Sigmoid colon (tissue), 7 donors: ENCODE data around the gene OLFM3. TPM values are rescaled to one million over a fixed set of nuclear protein-coding genes. Genes with fewer than 3 reads are reported as not detected.

Source experiments
- DNase-seq: peaks from one replicate; pipeline ENCODE4 v3.0.0-alpha.2; 2019
- H3K27ac ChIP-seq, 4 donors: fragments of 200-600 bp; sonication (generic); one replicate each; pipeline ENCODE4 v1.5.1; 2016 to 2019; ENCODE audit warnings: mild to moderate bottlenecking in 1 of 4
- H3K27me3 ChIP-seq, 3 donors: fragments of 200-600 bp; sonication (generic); one replicate each; pipeline ENCODE4 v1.5.1; 2019; ENCODE audit warnings: mild to moderate bottlenecking in 1 of 3
- H3K36me3 ChIP-seq, 4 donors: fragments of 200-600 bp; sonication (generic); one replicate each; pipeline ENCODE4 v1.5.1; 2016 to 2019
- H3K4me1 ChIP-seq, 4 donors: fragments of 200-600 bp; sonication (generic); one replicate each; pipeline ENCODE4 v1.5.1; 2017 to 2019
- H3K4me3 ChIP-seq, 4 donors: fragments of 200-600 bp; sonication (generic); one replicate each; pipeline ENCODE4 v1.5.1; 2017 to 2019; ENCODE audit warnings: mild to moderate bottlenecking in 2 of 4, moderate library complexity in 1 of 4
- H3K9me3 ChIP-seq, 4 donors: fragments of 200-600 bp in 3 of 4; sonication (generic) in 3 of 4; one replicate each; pipeline versions ENCODE4 v1.5.1 to v1.6.1; 2013 to 2019
- EP300 ChIP-seq, 4 donors: sonication (generic); formaldehyde crosslinking; IDR thresholded peaks; one replicate each; pipeline ENCODE4 v1.6.1; 2017; ENCODE audit warnings: antibody characterized with exemption in 4 of 4
- POLR2A ChIP-seq, 2 donors: fragments of 450-650 bp; IDR thresholded peaks; one replicate each; pipeline ENCODE4 v1.6.1; 2016; ENCODE audit warnings: antibody characterized with exemption in 2 of 2, mild to moderate bottlenecking in 2 of 2, moderate library complexity in 2 of 2
- POLR2AphosphoS5 ChIP-seq, 4 donors: sonication (generic); formaldehyde crosslinking; IDR thresholded peaks; one replicate each; pipeline ENCODE4 v1.6.1; 2017; ENCODE audit warnings: antibody characterized with exemption in 4 of 4
- WGBS, 2 donors: extraction: QIAGEN DNeasy Blood & Tissue Kit; methylation state at CpG; one replicate each; pipeline ENCODE4 v1.1.7; 2013; 5-methylcytosine and 5-hydroxymethylcytosine counted together
- intact Hi-C: fragments of 100-400 bp; cut with DNase I; formaldehyde crosslinking; loops from one replicate; pipeline ENCODE4 v1.15.1; 2023
- polyA plus RNA-seq, 3 donors: library from polyadenylated mRNA; stranded (reverse); fragments of 200-250 nt; gene quantifications; one replicate each; pipeline ENCODE4 v1.2.3, GENCODE V29; 2013
- total RNA-seq, 4 donors: library from RNA; depleted of rRNA; stranded (reverse); fragments of >200 nt; gene quantifications; one replicate each; pipeline ENCODE4 v1.1.0, GENCODE V29; 2016
- TF ChIP-seq, protein P1 (sequence below), 4 experiments: fragments of 450-650 bp in 3 of 4; fragments of 200-600 bp in 1 of 4; IDR thresholded peaks; one replicate each; pipeline ENCODE4 v1.5.1; 2016 to 2019; ENCODE audit warnings: antibody characterized with exemption in 4 of 4, mild to moderate bottlenecking in 3 of 4, moderate library complexity in 2 of 4
- donor health status: healthy with polysubstance abuse.
- donor health status: Bipolar disorder and iron deficiency.
- donor health status: healthy.

Gene OLFM3
- total and polyA plus RNA-seq, 7 donors = 0.44 to 2.1 (median 1.1) TPM; not detected in 2

DNA sequence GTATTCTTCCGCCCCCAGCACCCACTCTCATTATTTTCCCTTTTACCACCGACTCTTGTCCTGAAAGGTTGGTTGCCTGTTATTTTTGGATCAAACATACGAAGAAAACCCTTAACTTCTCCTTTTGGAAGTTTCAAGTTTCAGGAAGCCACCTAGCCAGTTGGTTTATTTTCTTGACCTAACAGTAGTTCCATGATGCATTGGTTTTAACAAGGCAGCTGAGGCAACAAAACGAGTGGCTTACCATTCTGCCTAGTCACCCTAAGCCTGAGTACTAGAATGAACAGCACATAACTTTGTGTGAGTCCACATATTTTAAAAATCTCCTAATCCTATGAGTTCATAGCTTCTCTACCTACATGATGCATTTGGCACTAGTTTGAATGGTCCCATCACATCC, 28.9 kb downstream of the OLFM3 start:
- 60 to 66% methylated on average over 4 of the region's 4 CpGs for WGBS, 2 donors
- intact Hi-C loops = no loop called here
- no peak overlapping the region for H3K27ac ChIP-seq
- TF ChIP-seq, protein P1, sequence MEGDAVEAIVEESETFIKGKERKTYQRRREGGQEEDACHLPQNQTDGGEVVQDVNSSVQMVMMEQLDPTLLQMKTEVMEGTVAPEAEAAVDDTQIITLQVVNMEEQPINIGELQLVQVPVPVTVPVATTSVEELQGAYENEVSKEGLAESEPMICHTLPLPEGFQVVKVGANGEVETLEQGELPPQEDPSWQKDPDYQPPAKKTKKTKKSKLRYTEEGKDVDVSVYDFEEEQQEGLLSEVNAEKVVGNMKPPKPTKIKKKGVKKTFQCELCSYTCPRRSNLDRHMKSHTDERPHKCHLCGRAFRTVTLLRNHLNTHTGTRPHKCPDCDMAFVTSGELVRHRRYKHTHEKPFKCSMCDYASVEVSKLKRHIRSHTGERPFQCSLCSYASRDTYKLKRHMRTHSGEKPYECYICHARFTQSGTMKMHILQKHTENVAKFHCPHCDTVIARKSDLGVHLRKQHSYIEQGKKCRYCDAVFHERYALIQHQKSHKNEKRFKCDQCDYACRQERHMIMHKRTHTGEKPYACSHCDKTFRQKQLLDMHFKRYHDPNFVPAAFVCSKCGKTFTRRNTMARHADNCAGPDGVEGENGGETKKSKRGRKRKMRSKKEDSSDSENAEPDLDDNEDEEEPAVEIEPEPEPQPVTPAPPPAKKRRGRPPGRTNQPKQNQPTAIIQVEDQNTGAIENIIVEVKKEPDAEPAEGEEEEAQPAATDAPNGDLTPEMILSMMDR (IDR thresholded peaks at IDR 0.05) = no peak
- TF ChIP-seq POLR2AphosphoS5 (IDR thresholded peaks at IDR 0.05) = no peak
- no peak for TF ChIP-seq EP300 (IDR thresholded peaks at IDR 0.05)
- TF ChIP-seq POLR2A (IDR thresholded peaks at IDR 0.05) = no peak
- no peaks in the 10 kb centered on the region for H3K36me3 ChIP-seq
- no peak overlapping the region for H3K4me3 ChIP-seq
- H3K9me3 ChIP-seq = no peaks in the 10 kb centered on the region
- H3K4me1 ChIP-seq = no peaks in the 10 kb centered on the region
- no peaks in the 10 kb centered on the region for H3K27me3 ChIP-seq
- no peak for DNase-seq

DNA sequence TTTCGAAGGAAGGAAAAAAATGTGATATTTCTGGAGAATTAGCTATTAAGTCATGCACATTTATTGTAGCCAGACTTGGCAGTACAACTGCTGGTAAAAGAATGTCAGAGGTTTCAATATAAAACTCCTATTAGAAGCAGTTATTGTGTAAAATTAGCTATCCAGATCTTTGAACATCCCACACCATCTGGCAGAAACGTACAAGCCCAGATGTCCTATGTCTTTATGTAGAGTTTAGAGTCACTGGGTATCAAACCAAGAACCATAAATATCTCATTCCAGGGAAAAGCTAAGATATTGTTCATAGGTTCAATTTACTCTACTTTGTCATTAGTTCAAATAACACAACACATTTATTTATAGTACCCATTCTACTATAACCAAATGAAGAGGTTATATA, 31.4 kb downstream of the OLFM3 start:
- H3K27me3 ChIP-seq = no peaks in the 10 kb centered on the region
- no peaks in the 10 kb centered on the region for H3K4me1 ChIP-seq
- no peak for TF ChIP-seq POLR2AphosphoS5 (IDR thresholded peaks at IDR 0.05)
- no peak for TF ChIP-seq POLR2A (IDR thresholded peaks at IDR 0.05)
- no peak for TF ChIP-seq EP300 (IDR thresholded peaks at IDR 0.05)
- TF ChIP-seq, protein P1 (IDR thresholded peaks at IDR 0.05) = no peak
- no peak overlapping the region for H3K4me3 ChIP-seq
- no peaks in the 10 kb centered on the region for H3K9me3 ChIP-seq
- intact Hi-C loops = no loop called here
- WGBS, 2 donors = 61 to 68% methylated on average over 2 of the region's 2 CpGs
- no peaks in the 10 kb centered on the region for H3K36me3 ChIP-seq
- H3K27ac ChIP-seq = no peak overlapping the region
- no peak for DNase-seq

- intact Hi-C loops = no loop called here
- 0% methylated on average over 1 of the region's 1 CpG for WGBS, 2 donors
- Histone ChIP-seq H3K4me1 (no peaks in the 10 kb centered on the region), H3K27me3 (no peaks in the 10 kb centered on the region), H3K36me3 (no peaks in the 10 kb centered on the region), H3K4me3 (no peak overlapping the region), H3K9me3 (no peaks in the 10 kb centered on the region), H3K27ac (no peak overlapping the region)
- no peak for TF ChIP-seq POLR2A (IDR thresholded peaks at IDR 0.05)
- TF ChIP-seq EP300 (IDR thresholded peaks at IDR 0.05) = no peak
- TF ChIP-seq, protein P1 (IDR thresholded peaks at IDR 0.05) = no peak
- TF ChIP-seq POLR2AphosphoS5 (IDR thresholded peaks at IDR 0.05) = no peak
- DNase-seq = no peak
These were observed 32.0 kb downstream of the OLFM3 start for GRCh38 chr1:101964708-101965107.

GRCh38 chr1:101960142-101960541, 36.6 kb downstream of the OLFM3 start:
- Histone ChIP-seq H3K27me3 (no peaks in the 10 kb centered on the region), H3K9me3 (no peaks in the 10 kb centered on the region), H3K27ac (no peak overlapping the region), H3K36me3 (no peaks in the 10 kb centered on the region), H3K4me3 (no peak overlapping the region), H3K4me1 (no peaks in the 10 kb centered on the region)
- no peak for TF ChIP-seq EP300 (IDR thresholded peaks at IDR 0.05)
- no peak for TF ChIP-seq POLR2AphosphoS5 (IDR thresholded peaks at IDR 0.05)
- TF ChIP-seq, protein P1 (IDR thresholded peaks at IDR 0.05) = no peak
- TF ChIP-seq POLR2A (IDR thresholded peaks at IDR 0.05) = no peak
- DNase-seq = no peak
- WGBS, 2 donors = 62 to 78% methylated on average over 2 of the region's 2 CpGs
- intact Hi-C loops = no loop called here

GRCh38 chr1:101959456-101959855, 37.3 kb downstream of the OLFM3 start:
- no peak overlapping the region for H3K4me3 ChIP-seq
- no peak overlapping the region for H3K27ac ChIP-seq
- no peaks in the 10 kb centered on the region for H3K27me3 ChIP-seq
- H3K9me3 ChIP-seq = no peaks in the 10 kb centered on the region
- TF ChIP-seq, protein P1 (IDR thresholded peaks at IDR 0.05) = no peak
- TF ChIP-seq POLR2AphosphoS5 (IDR thresholded peaks at IDR 0.05) (no peak), EP300 (IDR thresholded peaks at IDR 0.05) (no peak), POLR2A (IDR thresholded peaks at IDR 0.05) (no peak)
- no peak for DNase-seq
- intact Hi-C loops = no loop called here
- no peaks in the 10 kb centered on the region for H3K4me1 ChIP-seq
- H3K36me3 ChIP-seq = no peaks in the 10 kb centered on the region
- WGBS, 2 donors = 84 to 92% methylated on average over 3 of the region's 3 CpGs
